SK-N-SH (cell line): Measurements from ENCODE around the gene USP48. TPM values are rescaled to one million over a fixed set of nuclear protein-coding genes. Genes with fewer than 3 reads are reported as not detected.
"Not testable (repeated sequence)": the region's sequence is repeated elsewhere in the genome, so short reads cannot be mapped to it uniquely, and the experiment has no call there.

Experiments used
- CTCF ChIA-PET: fragments of 300-600, 350-600 bp; formaldehyde crosslinking; extraction: SDS; loops from one replicate; lab custom pipeline; 2021; lab: Yijun Ruan, JAX
- POLR2A ChIA-PET: fragments of 350-600 bp; sonication (Branson Sonifier 250); formaldehyde crosslinking; extraction: SDS; loops from one replicate; lab custom pipeline; 2020; ENCODE audit warnings: antibody characterized with exemption, inconsistent platforms; lab: Yijun Ruan, JAX
- DNase-seq: peaks from one replicate; pipeline ENCODE4 v3.0.0; 2012
- H2AFZ ChIP-seq: fragments of 200-600 bp; sonication (generic); 2 replicates; pipeline ENCODE4 v1.8.1; 2016; ENCODE audit warnings: antibody characterized with exemption, mild to moderate bottlenecking, low read depth
- H3F3A ChIP-seq: fragments of 200-600 bp; sonication (generic); replicated peaks from 2 replicates; pipeline ENCODE3; 2016; ENCODE audit warnings: antibody characterized with exemption, mild to moderate bottlenecking; ENCODE audit not compliant: insufficient read depth
- H3K27ac ChIP-seq, 2 experiments: fragments of 200-500 bp in 1 of 2; fragments of 200-600 bp in 1 of 2; sonication (Bioruptor generic) in 1 of 2; sonication (generic), shearing (Covaris generic) in 1 of 2; 2 replicates each; pipeline versions ENCODE4 v1.5.1 to v1.6.1; 2014 to 2016; ENCODE audit warnings: low read depth in 2 of 2, inconsistent platforms in 1 of 2, low read length in 1 of 2, mild to moderate bottlenecking in 1 of 2, mixed read lengths in 1 of 2
- H3K27me3 ChIP-seq: fragments of 200-600 bp; sonication (generic), shearing (Covaris generic); 2 replicates; pipeline ENCODE4 v1.6.1; 2016; ENCODE audit warnings: mixed run types; ENCODE audit not compliant: insufficient read depth
- H3K36me3 ChIP-seq, 2 experiments: fragments of 200-500 bp in 1 of 2; fragments of 200-600 bp in 1 of 2; sonication (Bioruptor generic) in 1 of 2; sonication (generic) in 1 of 2; replicated peaks in 1 of 2; 2 replicates each; pipeline versions ENCODE3 to v1.5.1; 2014 to 2016; ENCODE audit warnings: low read length in 1 of 2, mild to moderate bottlenecking in 1 of 2; ENCODE audit not compliant: insufficient read depth in 2 of 2, control insufficient read depth in 1 of 2
- H3K4me1 ChIP-seq, 2 experiments: fragments of 200-500 bp in 1 of 2; fragments of 200-600 bp in 1 of 2; sonication (Bioruptor generic) in 1 of 2; sonication (generic), shearing (Covaris generic) in 1 of 2; 2 replicates each; pipeline versions ENCODE4 v1.5.1 to v1.6.1; 2014 to 2016; ENCODE audit warnings: low read depth in 1 of 2, low read length in 1 of 2, mixed run types in 1 of 2; ENCODE audit not compliant: insufficient read depth in 2 of 2, control insufficient read depth in 1 of 2
- H3K4me2 ChIP-seq: fragments of 200-600 bp; sonication (generic), shearing (Covaris generic); 2 replicates; pipeline ENCODE4 v1.6.1; 2017; ENCODE audit warnings: mixed run types
- H3K4me3 ChIP-seq, 2 experiments: fragments of 200-500 bp in 1 of 2; fragments of 200-600 bp in 1 of 2; sonication (Bioruptor generic) in 1 of 2; sonication (generic), shearing (Covaris generic) in 1 of 2; 2 replicates each; pipeline versions ENCODE4 v1.5.1 to v1.8.1; 2014 to 2016; ENCODE audit warnings: low read depth in 2 of 2, inconsistent platforms in 1 of 2, low read length in 1 of 2, mild to moderate bottlenecking in 1 of 2, mixed read lengths in 1 of 2, moderate library complexity in 1 of 2
- H3K79me2 ChIP-seq: fragments of 200-600 bp; sonication (generic); 2 replicates; pipeline ENCODE4 v1.8.1; 2017; ENCODE audit warnings: mild to moderate bottlenecking; ENCODE audit not compliant: insufficient read depth
- H3K9ac ChIP-seq: fragments of 200-600 bp; sonication (generic); 2 replicates; pipeline ENCODE4 v1.6.1; 2017; ENCODE audit warnings: mixed run types
- H3K9me2 ChIP-seq: fragments of 200-600 bp; sonication (generic); 2 replicates; pipeline ENCODE4 v1.6.1; 2017; ENCODE audit warnings: mixed run types
- H3K9me3 ChIP-seq: fragments of 200-600 bp; sonication (generic); 2 replicates; pipeline ENCODE4 v1.6.1; 2017; ENCODE audit warnings: mixed run types, mild to moderate bottlenecking, moderate library complexity
- H4K20me1 ChIP-seq: fragments of 200-600 bp; sonication (generic); 2 replicates; pipeline ENCODE4 v1.6.1; 2017; ENCODE audit warnings: mild to moderate bottlenecking, mixed run types; ENCODE audit not compliant: insufficient read depth
- EP300 ChIP-seq, 2 experiments: IDR thresholded peaks; 2 replicates each; pipeline versions ENCODE4 v1.4.0 to v1.6.1; 2012; ENCODE audit warnings: borderline replicate concordance in 1 of 2, low read depth in 1 of 2, low read length in 1 of 2
- EZH2phosphoT487 ChIP-seq: fragments of 200-600 bp; sonication (generic); IDR thresholded peaks from 2 replicates; pipeline ENCODE4 v1.6.1; 2017; ENCODE audit warnings: low read depth, mixed run types, mild to moderate bottlenecking, antibody characterized with exemption, moderate library complexity, borderline replicate concordance
- FOSL2 ChIP-seq: IDR thresholded peaks from 2 replicates; pipeline ENCODE4 v1.4.0; 2012; ENCODE audit warnings: low read depth, mild to moderate bottlenecking, moderate library complexity, borderline replicate concordance
- FOXJ3 ChIP-seq: sonication (generic); formaldehyde crosslinking; IDR thresholded peaks from 2 replicates; pipeline ENCODE4 v1.5.1; 2020; ENCODE audit warnings: mild to moderate bottlenecking, missing genetic modification reagents
- JUND ChIP-seq: IDR thresholded peaks from 2 replicates; pipeline ENCODE4 v1.4.0; 2012
- MXI1 ChIP-seq: IDR thresholded peaks from 2 replicates; pipeline ENCODE4 v1.6.1; 2012; ENCODE audit warnings: mild to moderate bottlenecking, low read depth, low read length, improper control_type of control experiment
- NFIC ChIP-seq: IDR thresholded peaks from 2 replicates; pipeline ENCODE4 v1.4.0; 2012; ENCODE audit warnings: borderline replicate concordance
- NRF1 ChIP-seq: IDR thresholded peaks from 2 replicates; pipeline ENCODE4 v1.6.1; 2012; ENCODE audit warnings: low read depth, mild to moderate bottlenecking, low read length
- RAD21 ChIP-seq: IDR thresholded peaks from 2 replicates; pipeline ENCODE4 v1.6.1; 2012; ENCODE audit warnings: mild to moderate bottlenecking, low read length
- RCOR1 ChIP-seq: fragments of 150-350 bp; IDR thresholded peaks from 2 replicates; pipeline ENCODE4 v1.6.1; 2017; ENCODE audit warnings: antibody characterized with exemption, low read length
- RXRA ChIP-seq: IDR thresholded peaks from 2 replicates; pipeline ENCODE4 v1.4.0; 2012; ENCODE audit warnings: low read depth, mild to moderate bottlenecking, borderline replicate concordance
- SMC3 ChIP-seq: IDR thresholded peaks from 2 replicates; pipeline ENCODE4 v1.6.1; 2012; ENCODE audit warnings: low read depth, low read length, improper control_type of control experiment
- TAF1 ChIP-seq: IDR thresholded peaks from 2 replicates; pipeline ENCODE4 v1.6.1; 2012; ENCODE audit warnings: low read depth, mild to moderate bottlenecking, low read length, moderate library complexity, borderline replicate concordance
- WGBS: methylation state at CpG from one replicate; pipeline ENCODE4 v1.1.6; 2017; ENCODE audit warnings: low lambda C conversion rate; 5-methylcytosine and 5-hydroxymethylcytosine counted together
- polyA plus RNA-seq, 3 experiments: library from polyadenylated mRNA; depleted of rRNA; stranded (reverse); fragments of >200 nt; gene quantifications; 2 replicates each; pipeline ENCODE4 v1.2.3, GENCODE V29; 2012
- TF ChIP-seq, protein P1 (sequence below): fragments of 150-350 bp; IDR thresholded peaks from 2 replicates; pipeline ENCODE4 v1.6.1; 2016; ENCODE audit warnings: mild to moderate bottlenecking, low read depth, low read length
- TF ChIP-seq, protein P2 (sequence below): IDR thresholded peaks from 2 replicates; pipeline ENCODE4; 2012
- TF ChIP-seq, protein P3 (sequence below): IDR thresholded peaks from 2 replicates; pipeline ENCODE4 v1.4.0; 2012; ENCODE audit warnings: low read depth

Gene USP48
- polyA plus RNA-seq, 1 of the 3 experiments (the other 2 are of a cell fraction), result 13.6 TPM

DNA sequence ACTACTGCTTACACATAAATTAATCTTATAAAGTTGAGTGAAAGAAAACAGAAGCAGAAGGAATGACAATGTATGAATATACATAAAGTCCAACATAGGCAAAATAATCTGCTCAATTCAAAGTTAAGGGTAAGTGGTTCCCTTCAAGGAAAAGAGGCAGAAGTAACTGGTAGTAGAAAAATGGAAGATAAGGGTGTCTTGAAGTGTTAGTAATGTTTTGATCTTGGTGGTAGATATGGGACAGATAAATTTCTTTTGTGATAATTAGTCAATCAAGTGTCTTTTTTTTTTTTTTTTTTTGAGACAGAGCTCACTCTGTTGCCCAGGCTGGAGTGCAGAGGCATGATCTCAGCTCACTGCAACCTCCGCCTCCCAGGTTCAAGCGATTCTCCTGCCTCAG, 12.7 kb downstream of the USP48 start:
- H3K36me3 ChIP-seq, result peaks cover 0 to 4% of the 10 kb centered on the region in 2 experiments
- no peak overlapping the region for H3K4me3 ChIP-seq
- peaks cover 95% of the 10 kb centered on the region for H4K20me1 ChIP-seq
- H2AFZ ChIP-seq, result no peak overlapping the region
- no peak overlapping the region for H3K27ac ChIP-seq
- H3K27me3 ChIP-seq, result no peaks in the 10 kb centered on the region
- no peaks in the 10 kb centered on the region for H3K9me3 ChIP-seq
- no peak overlapping the region for H3K9ac ChIP-seq
- peaks cover under 1 to 6% of the 10 kb centered on the region in 2 experiments; a peak in 2 of 4 replicates for H3K4me1 ChIP-seq
- H3K9me2 ChIP-seq, result no peaks in the 10 kb centered on the region
- POLR2A ChIA-PET, result interaction anchor here (0.6 kb wide), 1 partner anchor 256 kb away, joined by 5 read pairs; no protein-coding TSS in a partner anchor
- peaks cover 98% of the 10 kb centered on the region for H3K79me2 ChIP-seq
- H3K4me2 ChIP-seq, result no peak overlapping the region
- TF ChIP-seq EZH2phosphoT487, result no peak
- no peak for TF ChIP-seq EP300 (IDR thresholded peaks at IDR 0.05; ENCODE audit: borderline replicate concordance in 1 of 2, low read depth in 1 of 2, low read length in 1 of 2)
- TF ChIP-seq FOXJ3 (CRISPR knock-in tag), result no peak
- no peak for TF ChIP-seq FOSL2
- TF ChIP-seq MXI1, result no peak
- TF ChIP-seq NFIC, result no peak
- TF ChIP-seq SMC3, result no peak
- TF ChIP-seq RCOR1, result no peak
- TF ChIP-seq, protein P1, sequence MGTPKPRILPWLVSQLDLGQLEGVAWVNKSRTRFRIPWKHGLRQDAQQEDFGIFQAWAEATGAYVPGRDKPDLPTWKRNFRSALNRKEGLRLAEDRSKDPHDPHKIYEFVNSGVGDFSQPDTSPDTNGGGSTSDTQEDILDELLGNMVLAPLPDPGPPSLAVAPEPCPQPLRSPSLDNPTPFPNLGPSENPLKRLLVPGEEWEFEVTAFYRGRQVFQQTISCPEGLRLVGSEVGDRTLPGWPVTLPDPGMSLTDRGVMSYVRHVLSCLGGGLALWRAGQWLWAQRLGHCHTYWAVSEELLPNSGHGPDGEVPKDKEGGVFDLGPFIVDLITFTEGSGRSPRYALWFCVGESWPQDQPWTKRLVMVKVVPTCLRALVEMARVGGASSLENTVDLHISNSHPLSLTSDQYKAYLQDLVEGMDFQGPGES, result no peak
- TF ChIP-seq NRF1, result no peak
- no peak for TF ChIP-seq RAD21
- TF ChIP-seq RXRA, result no peak
- no peak for TF ChIP-seq TAF1
- TF ChIP-seq, protein P2, sequence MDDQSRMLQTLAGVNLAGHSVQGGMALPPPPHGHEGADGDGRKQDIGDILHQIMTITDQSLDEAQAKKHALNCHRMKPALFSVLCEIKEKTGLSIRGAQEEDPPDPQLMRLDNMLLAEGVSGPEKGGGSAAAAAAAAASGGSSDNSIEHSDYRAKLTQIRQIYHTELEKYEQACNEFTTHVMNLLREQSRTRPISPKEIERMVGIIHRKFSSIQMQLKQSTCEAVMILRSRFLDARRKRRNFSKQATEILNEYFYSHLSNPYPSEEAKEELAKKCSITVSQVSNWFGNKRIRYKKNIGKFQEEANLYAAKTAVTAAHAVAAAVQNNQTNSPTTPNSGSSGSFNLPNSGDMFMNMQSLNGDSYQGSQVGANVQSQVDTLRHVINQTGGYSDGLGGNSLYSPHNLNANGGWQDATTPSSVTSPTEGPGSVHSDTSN, result no peak
- TF ChIP-seq, protein P3, sequence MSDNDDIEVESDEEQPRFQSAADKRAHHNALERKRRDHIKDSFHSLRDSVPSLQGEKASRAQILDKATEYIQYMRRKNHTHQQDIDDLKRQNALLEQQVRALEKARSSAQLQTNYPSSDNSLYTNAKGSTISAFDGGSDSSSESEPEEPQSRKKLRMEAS, result no peak
- TF ChIP-seq JUND, result no peak
- DNase-seq, result no peak
- H3F3A ChIP-seq, result peaks cover 12% of the 10 kb centered on the region
- CTCF ChIA-PET, result interaction anchor here (1.2 kb wide), 1 partner anchor 195 kb away, joined by 3 read pairs; no protein-coding TSS in a partner anchor
- WGBS, result 100% methylated on average over 2 of the region's 2 CpGs

DNA sequence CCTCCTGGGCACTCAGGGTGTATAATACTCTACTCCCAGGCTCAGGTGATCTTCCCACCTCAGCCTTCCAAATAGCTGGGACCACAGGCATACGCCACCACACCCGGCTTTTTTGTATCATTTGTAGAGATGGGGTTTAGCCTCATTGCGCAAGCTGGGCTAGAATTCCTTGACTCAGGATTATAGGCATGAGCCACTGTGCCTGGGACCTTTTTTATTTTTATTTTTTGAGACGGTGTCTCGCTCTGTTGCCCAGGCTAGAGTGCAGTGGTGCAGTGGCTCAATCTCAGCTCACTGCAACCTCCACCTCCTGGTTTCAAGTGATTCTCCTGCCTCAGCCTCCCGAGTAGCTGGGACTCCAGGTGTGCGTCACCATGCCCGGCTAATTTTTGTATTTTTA, 15.8 kb downstream of the USP48 start:
- H2AFZ ChIP-seq, H3K27me3 ChIP-seq, POLR2A ChIA-PET, H3K4me3 ChIP-seq, H3K36me3 ChIP-seq, H3K27ac ChIP-seq, CTCF ChIA-PET, H3K4me2 ChIP-seq, H3K9me3 ChIP-seq, DNase-seq, H3K9me2 ChIP-seq, H3K9ac ChIP-seq: not testable (repeated sequence)
- peaks cover 2 to 17% of the 10 kb centered on the region in 2 experiments; a peak in 2 of 4 replicates for H3K4me1 ChIP-seq
- H3F3A ChIP-seq, result peaks cover 22% of the 10 kb centered on the region
- peaks cover 90% of the 10 kb centered on the region for H3K79me2 ChIP-seq
- H4K20me1 ChIP-seq, result peaks cover 96% of the 10 kb centered on the region
- 96% methylated on average over 8 of the region's 8 CpGs for WGBS
